Measurements from ENCODE around the gene SARM1. TPM values are rescaled to one million over a fixed set of nuclear protein-coding genes. Genes with fewer than 3 reads are reported as not detected.

SARM1 gene
- total and polyA plus RNA-seq, 2 of the 8 experiments (the other 6 are each of a cell fraction or from before 2014, with no cell fraction given) = 5.8 to 9.2 TPM

DNA sequence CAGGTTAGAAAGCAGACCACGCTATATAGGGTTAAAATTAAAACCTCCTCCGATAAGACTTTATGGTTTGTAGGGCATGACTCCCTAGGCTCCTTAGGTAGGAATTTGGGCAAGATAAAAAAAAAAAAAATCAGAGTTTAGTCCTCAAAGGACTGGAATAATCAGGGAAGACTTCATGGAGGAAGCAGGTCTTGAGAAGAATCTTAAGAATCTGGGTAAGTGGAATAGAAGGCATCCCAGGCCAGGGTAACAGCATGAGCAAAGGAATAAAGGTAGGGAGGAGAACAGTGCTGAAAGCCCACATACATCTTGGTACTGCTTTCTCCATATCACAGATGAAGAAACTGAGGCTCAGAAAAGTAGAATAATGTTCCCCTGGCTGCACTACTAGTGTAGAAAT is 19.1 kb downstream of the SARM1 start:
- Histone ChIP-seq H3K23me2 (ENCODE audit: low read depth, low read length) (no peaks in the 10 kb centered on the region), H2AFZ (ENCODE audit: low read length) (no peak overlapping the region), H2BK12ac (ENCODE audit: low read depth, low read length) (no peak overlapping the region), H2BK20ac (ENCODE audit: low read length) (no peak overlapping the region), H4K8ac (ENCODE audit: extremely low read depth, insufficient read depth, low read length) (no peak overlapping the region), H3K27me3 (replicated peaks in 1 of 4; ENCODE audit: control insufficient read depth in 3 of 4, extremely low read depth in 1 of 4, insufficient read depth in 3 of 4, low read length in 3 of 4) (peaks cover under 1 to 7% (median 4%) of the 10 kb centered on the region in 4 experiments), H2BK120ac (replicated peaks; ENCODE audit: low read depth, low read length) (no peak overlapping the region), H3K4me2 (ENCODE audit: insufficient read depth in 1 of 2, low read depth in 2 of 2, low read length in 2 of 2) (no peak overlapping the region), H3K79me2 (ENCODE audit: control insufficient read depth in 1 of 2, insufficient read depth in 2 of 2, low read length in 2 of 2) (no peaks in the 10 kb centered on the region), H3K9ac (replicated peaks in 1 of 4; ENCODE audit: extremely low read depth in 1 of 4, low read depth in 3 of 4, low read length in 3 of 4) (no peak overlapping the region), H3K23ac (ENCODE audit: insufficient read length) (no peak overlapping the region), H2BK5ac (ENCODE audit: low read depth, low read length) (no peak overlapping the region), H4K91ac (replicated peaks; ENCODE audit: insufficient read length, low read length) (no peak overlapping the region), H3K4me1 (replicated peaks in 1 of 4; ENCODE audit: control insufficient read depth in 3 of 4, insufficient read depth in 4 of 4, low read length in 3 of 4) (no peaks in the 10 kb centered on the region), H3K4me3 (ENCODE audit: extremely low read depth in 1 of 4, insufficient read depth in 2 of 4, low read depth in 3 of 4, low read length in 4 of 4) (no peak overlapping the region), H3K36me3 (ENCODE audit: control insufficient read depth in 2 of 4, insufficient read depth in 4 of 4, low read length in 3 of 4) (0 out of 8 replicates have a peak, but pooled peaks cover 0 to 3% (median 0%) of the 10 kb centered on the region in 4 experiments), H3K14ac (ENCODE audit: insufficient read length) (no peak overlapping the region), H4K5ac (ENCODE audit: insufficient read length, low read depth, low read length) (no peak overlapping the region), H3K27ac (ENCODE audit: low read depth, low read length) (no peak overlapping the region), H3K4ac (replicated peaks; ENCODE audit: insufficient read length, low read depth, low read length) (no peak overlapping the region), H2AK5ac (ENCODE audit: low read depth, low read length) (no peak overlapping the region), H4K20me1 (replicated peaks in 1 of 2; ENCODE audit: control insufficient read depth in 1 of 2, insufficient read depth in 2 of 2, low read length in 2 of 2) (no peaks in the 10 kb centered on the region), H3K56ac (replicated peaks; ENCODE audit: insufficient read length, low read depth, low read length) (no peak overlapping the region), H3K18ac (ENCODE audit: extremely low read depth, low read length) (no peak overlapping the region), H3K79me1 (ENCODE audit: low read depth, low read length) (no peaks in the 10 kb centered on the region), H3K9me3 (ENCODE audit: insufficient read depth in 2 of 2, low read depth in 1 of 2, low read length in 1 of 2) (no peaks in the 10 kb centered on the region), H2BK15ac (ENCODE audit: low read length) (no peak overlapping the region)
- DNase-seq (ENCODE audit: low read depth in 1 of 2, low spot score in 2 of 2) (no peak), FAIRE-seq (no peak)
- ChIA-PET CTCF (ENCODE audit: partially characterized antibody) (interaction anchor here (0.6 to 2.0 kb wide), 3 partner anchors 9 to 1435 kb away, joined by 3 to 9 read pairs (median 3); no protein-coding TSS in a partner anchor), POLR2A (ENCODE audit: partially characterized antibody) (interaction anchor here (0.6 to 12.7 kb wide), 2 partner anchors 11 to 86 kb away, joined by 3 to 135 read pairs; partner anchors contain the start of gene SLC46A1)
- WGBS, 2 experiments (ENCODE audit: extremely low coverage in 1 of 2, insufficient coverage in 1 of 2, insufficient read length in 1 of 2, insufficient replicate concordance in 2 of 2, low coverage in 1 of 2, low lambda C conversion rate in 2 of 2, missing lambda C conversion rate in 1 of 2) = 90% methylated on average over 2 of the region's 2 CpGs; no CpG with 5 or more reads in 1 of the 2 experiments
- TF ChIP-seq SIRT6 (IDR thresholded peaks at IDR 0.05; ENCODE audit: low read length) (no peak), TAF1 (IDR thresholded peaks at IDR 0.05; ENCODE audit: low read depth, low read length) (no peak), TCF12 (IDR thresholded peaks at IDR 0.05; ENCODE audit: low read depth, low read length) (no peak), NANOG (IDR thresholded peaks at IDR 0.05; ENCODE audit: insufficient read depth, low read depth, low read length, poor library complexity, severe bottlenecking) (no peak), RXRA (IDR thresholded peaks at IDR 0.05; ENCODE audit: insufficient read depth, low read depth, low read length) (no peak), SIN3A (conservative IDR thresholded peaks at IDR 0.05 in 1 of 2, IDR thresholded peaks at IDR 0.05 in 1 of 2; ENCODE audit: low read depth in 1 of 2, low read length in 2 of 2) (no peak), SIX5 (IDR thresholded peaks at IDR 0.05; ENCODE audit: low read depth, low read length) (no peak), MAFK (IDR thresholded peaks at IDR 0.05; ENCODE audit: low read depth, low read length) (no peak)
- TF ChIP-seq, protein P1, sequence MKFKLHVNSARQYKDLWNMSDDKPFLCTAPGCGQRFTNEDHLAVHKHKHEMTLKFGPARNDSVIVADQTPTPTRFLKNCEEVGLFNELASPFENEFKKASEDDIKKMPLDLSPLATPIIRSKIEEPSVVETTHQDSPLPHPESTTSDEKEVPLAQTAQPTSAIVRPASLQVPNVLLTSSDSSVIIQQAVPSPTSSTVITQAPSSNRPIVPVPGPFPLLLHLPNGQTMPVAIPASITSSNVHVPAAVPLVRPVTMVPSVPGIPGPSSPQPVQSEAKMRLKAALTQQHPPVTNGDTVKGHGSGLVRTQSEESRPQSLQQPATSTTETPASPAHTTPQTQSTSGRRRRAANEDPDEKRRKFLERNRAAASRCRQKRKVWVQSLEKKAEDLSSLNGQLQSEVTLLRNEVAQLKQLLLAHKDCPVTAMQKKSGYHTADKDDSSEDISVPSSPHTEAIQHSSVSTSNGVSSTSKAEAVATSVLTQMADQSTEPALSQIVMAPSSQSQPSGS (IDR thresholded peaks at IDR 0.05; ENCODE audit: low read length) = no peak
- TF ChIP-seq, protein P2, sequence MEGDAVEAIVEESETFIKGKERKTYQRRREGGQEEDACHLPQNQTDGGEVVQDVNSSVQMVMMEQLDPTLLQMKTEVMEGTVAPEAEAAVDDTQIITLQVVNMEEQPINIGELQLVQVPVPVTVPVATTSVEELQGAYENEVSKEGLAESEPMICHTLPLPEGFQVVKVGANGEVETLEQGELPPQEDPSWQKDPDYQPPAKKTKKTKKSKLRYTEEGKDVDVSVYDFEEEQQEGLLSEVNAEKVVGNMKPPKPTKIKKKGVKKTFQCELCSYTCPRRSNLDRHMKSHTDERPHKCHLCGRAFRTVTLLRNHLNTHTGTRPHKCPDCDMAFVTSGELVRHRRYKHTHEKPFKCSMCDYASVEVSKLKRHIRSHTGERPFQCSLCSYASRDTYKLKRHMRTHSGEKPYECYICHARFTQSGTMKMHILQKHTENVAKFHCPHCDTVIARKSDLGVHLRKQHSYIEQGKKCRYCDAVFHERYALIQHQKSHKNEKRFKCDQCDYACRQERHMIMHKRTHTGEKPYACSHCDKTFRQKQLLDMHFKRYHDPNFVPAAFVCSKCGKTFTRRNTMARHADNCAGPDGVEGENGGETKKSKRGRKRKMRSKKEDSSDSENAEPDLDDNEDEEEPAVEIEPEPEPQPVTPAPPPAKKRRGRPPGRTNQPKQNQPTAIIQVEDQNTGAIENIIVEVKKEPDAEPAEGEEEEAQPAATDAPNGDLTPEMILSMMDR (IDR thresholded peaks at IDR 0.05; ENCODE audit: control extremely low read depth in 1 of 3, insufficient read depth in 1 of 3, low read depth in 1 of 3, low read length in 3 of 3) = no peak

Measured in H1 (cell line).